Upper lobe of right lung (tissue), 1 donor: ENCODE measurements around the gene NR2C2AP. TPM values are rescaled to one million over a fixed set of nuclear protein-coding genes. Genes with fewer than 3 reads are reported as not detected.

Source experiments
- ATAC-seq: fragments of 200-7000 bp; cut with Tn5 transposase; one replicate; pipeline ENCODE4 v1.9.1; 2020; ENCODE audit warnings: mild to moderate bottlenecking, moderate library complexity
- DNase-seq: peaks from one replicate; pipeline ENCODE4 v3.0.0-alpha.2; 2020
- H3K27ac ChIP-seq: fragments of 200-600 bp; one replicate; pipeline ENCODE4 v1.8.0; 2022
- H3K27me3 ChIP-seq: fragments of 200-600 bp; one replicate; pipeline ENCODE4 v1.8.0; 2022; ENCODE audit warnings: mild to moderate bottlenecking
- H3K36me3 ChIP-seq: fragments of 200-600 bp; one replicate; pipeline ENCODE4 v1.8.0; 2022
- H3K4me1 ChIP-seq: fragments of 200-600 bp; one replicate; pipeline ENCODE4 v1.8.0; 2022
- H3K4me3 ChIP-seq: fragments of 200-600 bp; one replicate; pipeline ENCODE4 v1.8.0; 2022; ENCODE audit warnings: mild to moderate bottlenecking
- H3K9me3 ChIP-seq: fragments of 200-600 bp; one replicate; pipeline ENCODE4 v1.8.0; 2022
- intact Hi-C: fragments of 100-400 bp; cut with DNase I; formaldehyde crosslinking; loops from one replicate; pipeline ENCODE4 v1.11.0; 2022
- total RNA-seq: library from RNA; stranded (reverse); fragmentation: NEBNext Ultra II Directional; extraction: Animal tissue kit (Norgen Biotek cat#: 25700); gene quantifications from one replicate; pipeline ENCODE4 v1.2.1, GENCODE V29; 2021
- TF ChIP-seq, protein P1 (sequence below): fragments of 200-600 bp; IDR thresholded peaks from one replicate; pipeline ENCODE4 v1.8.0; 2022; ENCODE audit warnings: antibody characterized with exemption
- donor health status: DM: no; HTN: yes; CAD: no; lungs with severe emphysema.

The NR2C2AP gene
- total RNA-seq, 1 donor from 2014 or later = 12.6 TPM

DNA sequence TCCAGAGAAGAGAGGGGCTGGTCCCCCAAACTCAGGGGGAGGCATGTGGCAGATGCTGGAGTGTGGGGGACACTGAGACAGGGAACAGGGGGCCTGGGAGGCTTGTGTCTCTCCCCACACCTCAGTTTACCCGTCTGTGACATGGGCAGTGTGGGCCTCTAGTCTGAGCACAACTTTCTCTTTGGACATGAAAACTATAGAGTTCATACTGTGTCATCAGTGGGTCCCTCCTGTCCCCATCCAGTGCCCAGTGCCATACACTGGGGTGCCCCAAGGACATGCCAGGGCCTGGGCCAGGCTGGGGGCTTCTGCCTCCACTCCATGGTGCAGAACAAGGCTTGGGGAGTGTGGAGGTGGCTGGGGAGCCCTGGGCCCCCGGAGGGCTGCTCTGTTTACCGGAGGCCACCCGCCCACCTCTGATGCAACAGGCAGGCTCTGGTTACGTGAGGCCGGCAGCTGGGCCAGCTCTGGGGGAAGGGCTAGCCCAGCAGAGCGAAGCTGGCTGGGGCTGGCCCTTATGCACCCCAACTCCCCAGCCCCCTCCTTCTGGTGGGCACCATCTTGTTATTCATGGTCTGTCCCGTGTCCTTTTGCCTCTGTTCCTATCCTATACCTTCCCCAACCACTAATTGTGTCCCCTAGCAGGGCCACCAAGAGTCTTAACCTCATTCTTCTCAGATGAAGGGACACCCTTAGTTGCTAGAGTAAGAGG, 31.2 kb downstream of the NR2C2AP start:
- no peak overlapping the region for H3K4me3 ChIP-seq
- H3K4me1 ChIP-seq = peaks cover 11% of the 10 kb centered on the region
- DNase-seq (no peak), ATAC-seq (no peak)
- TF ChIP-seq, protein P1, sequence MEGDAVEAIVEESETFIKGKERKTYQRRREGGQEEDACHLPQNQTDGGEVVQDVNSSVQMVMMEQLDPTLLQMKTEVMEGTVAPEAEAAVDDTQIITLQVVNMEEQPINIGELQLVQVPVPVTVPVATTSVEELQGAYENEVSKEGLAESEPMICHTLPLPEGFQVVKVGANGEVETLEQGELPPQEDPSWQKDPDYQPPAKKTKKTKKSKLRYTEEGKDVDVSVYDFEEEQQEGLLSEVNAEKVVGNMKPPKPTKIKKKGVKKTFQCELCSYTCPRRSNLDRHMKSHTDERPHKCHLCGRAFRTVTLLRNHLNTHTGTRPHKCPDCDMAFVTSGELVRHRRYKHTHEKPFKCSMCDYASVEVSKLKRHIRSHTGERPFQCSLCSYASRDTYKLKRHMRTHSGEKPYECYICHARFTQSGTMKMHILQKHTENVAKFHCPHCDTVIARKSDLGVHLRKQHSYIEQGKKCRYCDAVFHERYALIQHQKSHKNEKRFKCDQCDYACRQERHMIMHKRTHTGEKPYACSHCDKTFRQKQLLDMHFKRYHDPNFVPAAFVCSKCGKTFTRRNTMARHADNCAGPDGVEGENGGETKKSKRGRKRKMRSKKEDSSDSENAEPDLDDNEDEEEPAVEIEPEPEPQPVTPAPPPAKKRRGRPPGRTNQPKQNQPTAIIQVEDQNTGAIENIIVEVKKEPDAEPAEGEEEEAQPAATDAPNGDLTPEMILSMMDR = no peak
- H3K36me3 ChIP-seq = peaks cover 3% of the 10 kb centered on the region
- H3K9me3 ChIP-seq = no peaks in the 10 kb centered on the region
- intact Hi-C loops = no loop called here
- H3K27ac ChIP-seq = no peak overlapping the region
- no peaks in the 10 kb centered on the region for H3K27me3 ChIP-seq

DNA sequence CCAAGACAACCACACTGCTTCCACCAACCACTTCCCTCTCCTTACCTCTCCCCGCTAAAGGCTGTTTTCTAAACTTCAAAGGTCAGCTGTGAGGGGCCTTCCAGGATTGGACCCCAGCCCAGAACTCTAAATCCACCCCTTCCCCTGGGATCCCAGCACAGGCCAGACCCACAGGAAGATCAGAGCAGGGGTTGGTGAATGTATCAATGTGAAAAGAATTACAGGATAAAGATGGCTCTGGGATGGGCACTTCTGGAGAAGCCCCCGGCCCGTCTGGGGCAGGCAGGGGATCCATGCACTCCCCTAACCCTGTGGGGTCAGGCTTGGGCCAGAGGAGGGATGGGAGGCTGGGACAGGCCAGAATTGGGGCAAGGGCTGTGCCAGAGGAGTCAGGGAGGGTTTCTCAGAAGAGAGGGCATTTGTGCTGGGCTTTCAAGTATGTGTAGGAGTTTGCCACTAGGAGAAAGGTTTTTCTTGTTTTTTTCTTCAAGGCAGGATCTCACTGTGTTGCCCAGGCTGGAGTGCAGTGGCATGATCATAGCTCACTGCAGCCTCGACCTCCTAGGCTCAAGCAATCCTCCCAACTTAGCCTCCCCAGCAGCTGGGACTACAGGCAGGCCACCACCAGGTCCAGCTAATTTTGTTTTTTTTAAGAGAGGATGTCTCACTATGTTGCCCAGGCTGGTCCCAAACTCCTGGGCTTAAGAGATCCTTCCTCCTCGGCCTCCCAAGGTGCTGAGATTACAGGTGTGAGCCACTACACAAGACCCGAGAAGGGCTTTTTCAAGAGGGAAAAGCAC, 32.1 kb downstream of the NR2C2AP start:
- no peak for ATAC-seq
- H3K27ac ChIP-seq = no peak overlapping the region

DNA sequence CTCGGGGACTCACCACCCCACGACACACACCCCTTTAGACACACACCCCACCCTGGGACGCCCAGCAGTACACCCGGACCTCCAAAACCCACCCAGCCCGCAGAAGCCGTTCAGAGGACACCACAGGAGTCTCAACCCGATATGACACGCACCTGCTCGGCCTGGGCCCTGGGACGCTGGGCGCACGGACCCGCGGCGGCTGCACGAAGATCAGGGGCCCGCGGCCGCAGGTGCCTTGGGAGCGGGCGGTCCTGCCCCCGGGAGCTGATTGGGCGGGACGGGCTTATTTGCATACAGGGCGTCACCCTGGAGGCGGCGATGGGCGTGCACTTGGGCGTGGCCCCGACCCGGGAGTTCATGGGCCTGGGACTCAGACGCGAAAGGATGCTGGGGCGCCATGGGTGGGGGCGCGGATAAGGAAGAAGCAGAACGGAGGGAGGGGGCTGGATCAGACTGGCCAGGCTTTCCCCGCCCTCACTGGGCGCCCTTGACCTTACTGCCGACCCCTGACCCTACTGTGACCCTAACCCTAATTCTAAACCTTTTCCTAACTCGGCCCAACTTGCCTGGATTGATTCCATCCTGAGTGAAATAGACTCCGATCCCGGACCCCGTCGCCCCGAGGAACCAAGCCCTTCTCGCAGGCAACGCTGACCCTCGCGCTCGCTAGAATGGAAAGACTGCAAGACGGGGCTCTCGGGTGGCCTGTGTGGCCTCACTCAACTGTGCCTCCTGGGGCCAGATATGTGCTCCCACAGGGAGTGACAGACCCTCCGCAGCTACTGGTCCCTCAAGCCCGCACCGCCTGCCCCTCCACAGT, 33.0 kb downstream of the NR2C2AP start, which contains the start of gene MEF2B:
MEF2B (minus strand) TSS at position 211 of the 820 bp plus-strand sequence. CDS start 19,528 bp downstream, outside the sequence.
- ATAC-seq (peak; percentile 92), DNase-seq (peak; percentile 90)
- H3K27ac ChIP-seq = no peak within 1 kb of the TSS
- H3K27me3 ChIP-seq = no peaks in the 10 kb centered on the region
- TF ChIP-seq, protein P1 = no peak
- H3K4me1 ChIP-seq = peaks cover 11% of the 10 kb centered on the region
- H3K9me3 ChIP-seq = no peaks in the 10 kb centered on the region
- H3K36me3 ChIP-seq = peaks cover 3% of the 10 kb centered on the region
- intact Hi-C loops = no loop called here
- H3K4me3 ChIP-seq = peak within 1 kb of the TSS; percentile 16

More for the DNA sequence above, 32.1 kb downstream of the NR2C2AP start:
- intact Hi-C loops = no loop called here
- peaks cover 11% of the 10 kb centered on the region for H3K4me1 ChIP-seq
- TF ChIP-seq, protein P1 = no peak
- H3K9me3 ChIP-seq = no peaks in the 10 kb centered on the region
- H3K36me3 ChIP-seq = peaks cover 3% of the 10 kb centered on the region
- H3K4me3 ChIP-seq = no peak overlapping the region
- no peak for DNase-seq
- no peaks in the 10 kb centered on the region for H3K27me3 ChIP-seq

DNA sequence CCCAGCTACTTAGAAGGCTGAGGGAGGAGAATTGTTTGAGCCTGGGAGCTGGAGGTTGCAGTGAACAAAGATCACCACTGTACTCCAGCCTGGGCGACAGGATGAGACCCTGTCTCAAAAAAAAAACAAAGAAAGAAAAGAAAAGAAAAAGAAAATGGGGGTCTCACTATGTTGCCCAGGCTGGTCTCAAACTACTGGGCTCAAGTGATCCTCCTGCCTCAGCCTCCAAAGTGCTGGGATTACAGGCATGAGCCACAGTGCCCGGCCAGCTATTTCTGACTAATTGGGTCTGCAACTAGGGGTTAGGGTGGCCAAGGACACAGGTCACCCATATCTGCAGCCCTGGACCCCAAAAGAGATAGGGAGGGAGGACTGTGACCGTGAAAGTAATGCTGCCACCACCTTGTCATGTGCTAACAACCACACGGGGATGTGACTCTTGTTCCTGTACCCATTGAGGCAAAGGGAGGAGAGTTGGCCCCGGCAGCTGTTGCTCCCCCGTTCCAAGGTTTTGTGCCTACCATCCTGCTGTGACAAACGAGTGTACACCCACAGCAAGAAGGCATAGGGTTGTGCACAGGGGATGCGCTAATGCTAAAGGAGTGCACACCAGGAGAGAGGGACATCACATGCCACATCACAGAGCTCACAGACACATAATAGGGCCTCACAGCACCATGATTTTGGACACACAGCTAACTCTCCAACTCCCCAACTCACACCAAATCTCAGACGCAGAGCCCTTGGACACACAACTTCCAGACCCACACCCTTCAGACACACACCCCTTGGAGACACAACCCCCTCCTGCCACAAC, 33.8 kb downstream of the NR2C2AP start:
- ATAC-seq (no peak), DNase-seq (no peak)
- no peak overlapping the region for H3K27ac ChIP-seq
- intact Hi-C loops = no loop called here
- H3K9me3 ChIP-seq = no peaks in the 10 kb centered on the region
- peaks cover 11% of the 10 kb centered on the region for H3K4me1 ChIP-seq
- H3K36me3 ChIP-seq = peaks cover 3% of the 10 kb centered on the region
- H3K27me3 ChIP-seq = no peaks in the 10 kb centered on the region
- no peak overlapping the region for H3K4me3 ChIP-seq
- TF ChIP-seq, protein P1 = no peak

DNA sequence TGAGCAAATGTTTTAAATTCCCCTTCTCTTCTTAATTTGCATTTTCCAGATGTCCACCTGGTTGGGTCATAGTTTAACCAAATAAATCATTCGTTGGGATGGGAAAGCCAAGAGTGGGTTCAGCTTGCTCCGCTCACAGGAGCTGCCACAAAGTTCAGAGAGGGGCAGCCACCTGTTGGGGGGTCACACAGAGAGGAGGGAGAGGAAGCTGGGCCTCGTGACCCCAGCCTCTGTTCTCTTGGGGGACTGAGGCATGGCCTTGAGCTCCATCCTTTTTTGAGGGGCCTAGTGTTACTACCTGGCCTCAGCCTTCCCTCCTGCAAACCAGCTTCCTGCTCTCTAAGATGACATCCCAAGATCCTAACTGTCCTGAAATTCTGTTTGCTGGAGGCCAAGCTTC, 35.6 kb downstream of the NR2C2AP start:
- Histone ChIP-seq H3K9me3 (no peaks in the 10 kb centered on the region), H3K4me3 (no peak overlapping the region), H3K27me3 (no peaks in the 10 kb centered on the region), H3K36me3 (peaks cover 3% of the 10 kb centered on the region), H3K27ac (no peak overlapping the region), H3K4me1 (peaks cover 11% of the 10 kb centered on the region)
- TF ChIP-seq, protein P1 = no peak
- ATAC-seq (no peak), DNase-seq (no peak)
- intact Hi-C loops = no loop called here
